ENCODE measurements around the gene PIH1D1. TPM values are rescaled to one million over a fixed set of nuclear protein-coding genes. Genes with fewer than 3 reads are reported as not detected.

Gene PIH1D1
- total RNA-seq, 2 donors from 2014 or later: 55.8 to 61.5 TPM

GRCh38 chr19:49468746-49469447, 17.3 kb upstream of the PIH1D1 start:
- peak; percentile 97 for DNase-seq (ENCODE audit: low spot score)
- no peak for TF ChIP-seq CTCF (IDR thresholded peaks at IDR 0.05)
- H3K27ac ChIP-seq: peak overlapping the region; percentile 66 to 75
- H3K36me3 ChIP-seq: peaks cover 6% of the 10 kb centered on the region
- no peaks in the 10 kb centered on the region for H3K27me3 ChIP-seq
- H3K4me1 ChIP-seq: peaks cover 0 to 34% of the 10 kb centered on the region in 2 donors
- no peak overlapping the region for H3K4me3 ChIP-seq
- H3K9me3 ChIP-seq: no peaks in the 10 kb centered on the region

- H3K9me3 ChIP-seq: no peaks in the 10 kb centered on the region
- peak overlapping the region; percentile 66 to 75 for H3K27ac ChIP-seq
- H3K36me3 ChIP-seq: peaks cover 6% of the 10 kb centered on the region
- H3K4me3 ChIP-seq: no peak overlapping the region
- H3K27me3 ChIP-seq: no peaks in the 10 kb centered on the region
- peaks cover 0 to 27% of the 10 kb centered on the region in 2 donors for H3K4me1 ChIP-seq
- DNase-seq (ENCODE audit: low spot score): no peak
- TF ChIP-seq CTCF (IDR thresholded peaks at IDR 0.05): no peak
Measured at GRCh38 chr19:49468199-49468598, 16.6 kb upstream of the PIH1D1 start.

- Histone ChIP-seq H3K4me1 (peaks cover 0 to 20% of the 10 kb centered on the region in 2 donors), H3K4me3 (no peak overlapping the region), H3K9me3 (no peaks in the 10 kb centered on the region), H3K27me3 (no peaks in the 10 kb centered on the region), H3K36me3 (peaks cover 6% of the 10 kb centered on the region), H3K27ac (no peak overlapping the region)
- DNase-seq (ENCODE audit: low spot score): no peak
- TF ChIP-seq CTCF (IDR thresholded peaks at IDR 0.05): no peak
Measured at GRCh38 chr19:49465371-49465770, 13.8 kb upstream of the PIH1D1 start.

GRCh38 chr19:49463960-49464740, 12.5 kb upstream of the PIH1D1 start:
- H3K27me3 ChIP-seq: no peaks in the 10 kb centered on the region
- peaks cover 0 to 11% of the 10 kb centered on the region in 2 donors for H3K4me1 ChIP-seq
- no peak overlapping the region for H3K27ac ChIP-seq
- no peak for DNase-seq (ENCODE audit: low spot score)
- TF ChIP-seq CTCF (IDR thresholded peaks at IDR 0.05): no peak
- peaks cover 9% of the 10 kb centered on the region for H3K36me3 ChIP-seq
- H3K4me3 ChIP-seq: no peak overlapping the region
- H3K9me3 ChIP-seq: no peaks in the 10 kb centered on the region

- Histone ChIP-seq H3K4me1 (peaks cover 0 to 4% of the 10 kb centered on the region in 2 donors), H3K27ac (no peak overlapping the region), H3K4me3 (no peak overlapping the region), H3K9me3 (no peaks in the 10 kb centered on the region), H3K36me3 (peaks cover 9% of the 10 kb centered on the region), H3K27me3 (no peaks in the 10 kb centered on the region)
- no peak for TF ChIP-seq CTCF (IDR thresholded peaks at IDR 0.05)
- DNase-seq (ENCODE audit: low spot score): no peak
Measured at GRCh38 chr19:49462492-49462891, 10.9 kb upstream of the PIH1D1 start.
